ENCODE results near the gene ZNF804A.

The ZNF804A gene

DNA sequence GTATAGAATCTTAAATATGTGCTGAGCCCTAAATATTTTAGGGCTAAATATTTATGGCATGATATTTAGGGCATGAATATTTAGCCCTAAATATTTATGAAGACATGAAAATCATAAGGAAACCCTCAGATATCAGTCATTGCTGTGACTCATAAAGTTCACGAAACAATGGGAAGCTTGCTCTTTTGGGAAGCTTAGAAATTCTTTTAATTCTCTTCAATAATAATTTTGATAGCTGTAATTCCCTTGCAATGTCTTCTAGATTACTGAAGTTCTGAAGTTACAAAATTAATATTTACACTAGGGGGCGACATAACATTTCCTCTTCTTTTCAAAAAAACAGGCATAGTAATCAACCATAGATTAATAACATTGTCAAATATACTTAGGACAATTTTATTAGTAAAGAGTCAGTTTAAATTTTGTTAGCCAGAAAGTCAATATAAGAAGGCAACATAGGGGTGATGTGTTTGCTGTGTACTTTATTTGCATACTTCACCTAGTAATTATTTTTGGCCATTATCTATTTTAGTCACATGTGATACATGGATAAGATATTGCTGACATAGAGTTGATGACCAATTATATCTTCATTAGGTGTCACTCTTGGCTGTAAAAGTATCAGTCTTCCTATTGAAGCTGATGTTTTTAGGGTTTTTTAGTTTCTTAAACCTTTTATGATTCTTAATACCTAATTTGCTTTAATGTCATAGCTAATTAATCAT lies 13.2 kb downstream of the ZNF804A start:
- peak; percentile 49 for DNase-seq

GRCh38 chr2:184620367-184620766 lies 22.0 kb downstream of the ZNF804A start:
- peak; percentile 44 for DNase-seq

- no peak for DNase-seq
Observed at GRCh38 chr2:184624311-184624710, 26.0 kb downstream of the ZNF804A start.

- DNase-seq = peak; percentile 47
Observed at GRCh38 chr2:184628051-184628450, 29.7 kb downstream of the ZNF804A start.

GRCh38 chr2:184633726-184634125 lies 35.4 kb downstream of the ZNF804A start:
- no peak for DNase-seq

DNA sequence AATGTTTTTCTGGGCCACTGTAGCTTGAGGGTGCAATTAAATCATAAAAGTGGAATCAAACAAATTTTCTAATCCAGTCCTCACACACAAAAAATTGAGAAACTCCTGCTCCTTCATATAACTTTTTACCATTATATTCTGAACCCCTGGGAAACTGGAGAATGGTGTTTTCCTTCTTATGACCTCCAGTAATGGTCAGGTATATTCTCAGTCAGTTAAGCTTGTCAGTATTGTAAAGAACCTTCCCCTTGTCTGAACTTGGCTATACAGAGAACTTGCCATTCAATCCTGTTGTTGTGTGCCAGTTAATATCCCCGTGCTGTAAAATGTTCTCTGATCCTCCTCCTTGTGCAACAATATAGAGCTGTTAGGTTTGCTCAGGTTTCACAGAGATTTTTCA lies 39.5 kb downstream of the ZNF804A start:
- DNase-seq = no peak

DNA sequence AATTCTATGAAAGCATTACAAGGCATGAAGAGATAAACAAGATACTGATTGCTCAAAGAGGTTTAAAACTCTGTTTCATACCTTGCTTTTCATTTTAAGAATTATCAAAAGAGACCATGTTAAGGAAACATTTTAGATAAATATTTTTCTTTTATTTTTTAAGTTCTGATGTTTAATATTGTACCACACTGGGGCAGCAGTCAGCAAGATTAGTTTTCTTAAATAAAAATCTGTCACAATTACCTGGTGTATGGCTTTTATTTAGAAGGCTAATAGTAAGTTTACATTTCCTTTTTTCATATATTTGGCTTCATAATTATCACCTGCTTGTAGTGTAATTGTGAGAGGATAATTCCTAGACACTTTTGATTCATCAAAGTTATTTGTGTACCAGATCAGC lies 46.4 kb downstream of the ZNF804A start:
- no peak for DNase-seq

DNA sequence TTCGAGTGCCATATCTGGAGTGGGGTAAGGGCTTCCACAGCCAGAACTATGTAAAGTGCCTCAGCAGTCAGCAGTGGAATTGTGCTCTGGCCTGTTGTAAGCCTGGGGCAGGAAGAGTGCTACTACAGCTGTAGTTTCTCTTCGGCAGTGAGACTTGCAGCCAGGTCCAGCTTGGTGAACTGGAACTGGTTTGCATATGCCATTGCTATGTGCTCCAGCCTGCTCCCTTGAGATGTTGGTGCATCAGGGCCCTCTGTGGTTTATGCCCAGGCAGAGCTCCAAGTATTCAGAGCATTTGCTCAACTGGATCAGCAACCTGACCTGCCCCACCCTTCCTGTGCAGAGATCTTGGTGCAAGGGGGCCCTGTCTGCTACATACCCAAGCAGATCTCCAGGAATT lies 47.8 kb downstream of the ZNF804A start:
- DNase-seq = no peak

- DNase-seq = no peak
Observed at GRCh38 chr2:184646593-184646992, 48.3 kb downstream of the ZNF804A start.

DNA sequence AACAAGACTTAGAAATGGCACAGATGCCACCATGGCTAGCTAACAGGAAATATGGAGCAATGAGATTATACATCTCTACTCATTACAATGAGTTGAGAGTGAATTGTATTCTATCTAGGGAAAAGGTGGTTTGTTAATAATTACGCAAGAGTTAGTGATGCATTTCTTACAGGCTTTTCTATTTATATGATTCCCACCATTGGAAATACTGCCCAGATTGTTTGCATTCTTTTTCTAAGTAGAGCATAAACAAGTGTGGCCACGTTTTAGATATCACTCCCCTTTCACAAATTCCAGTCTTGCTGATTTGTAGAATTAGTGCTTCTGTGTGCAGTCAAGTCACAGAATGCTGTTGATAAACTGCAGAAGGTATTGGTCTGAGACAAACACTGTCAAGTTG lies 56.6 kb downstream of the ZNF804A start:
- DNase-seq = no peak

DNA sequence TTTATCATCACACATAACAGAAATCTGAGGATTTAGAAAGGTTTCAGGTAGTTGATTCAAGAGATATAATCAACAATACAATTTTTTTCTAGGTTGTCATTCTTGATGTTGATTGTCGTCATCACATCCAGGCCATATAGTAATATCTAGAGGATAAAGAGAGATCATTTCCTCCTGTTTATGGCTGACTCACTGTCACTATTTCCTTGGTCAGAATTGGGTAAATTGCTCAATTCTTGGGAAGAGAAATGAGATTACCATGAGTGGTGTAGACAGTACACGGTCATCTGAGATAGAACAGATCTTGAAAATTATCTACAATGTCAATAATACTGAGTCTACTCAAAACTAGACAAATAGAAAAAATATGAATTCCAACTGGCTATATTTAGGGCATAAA lies 78.8 kb downstream of the ZNF804A start:
- peak; percentile 59 for DNase-seq

DNA sequence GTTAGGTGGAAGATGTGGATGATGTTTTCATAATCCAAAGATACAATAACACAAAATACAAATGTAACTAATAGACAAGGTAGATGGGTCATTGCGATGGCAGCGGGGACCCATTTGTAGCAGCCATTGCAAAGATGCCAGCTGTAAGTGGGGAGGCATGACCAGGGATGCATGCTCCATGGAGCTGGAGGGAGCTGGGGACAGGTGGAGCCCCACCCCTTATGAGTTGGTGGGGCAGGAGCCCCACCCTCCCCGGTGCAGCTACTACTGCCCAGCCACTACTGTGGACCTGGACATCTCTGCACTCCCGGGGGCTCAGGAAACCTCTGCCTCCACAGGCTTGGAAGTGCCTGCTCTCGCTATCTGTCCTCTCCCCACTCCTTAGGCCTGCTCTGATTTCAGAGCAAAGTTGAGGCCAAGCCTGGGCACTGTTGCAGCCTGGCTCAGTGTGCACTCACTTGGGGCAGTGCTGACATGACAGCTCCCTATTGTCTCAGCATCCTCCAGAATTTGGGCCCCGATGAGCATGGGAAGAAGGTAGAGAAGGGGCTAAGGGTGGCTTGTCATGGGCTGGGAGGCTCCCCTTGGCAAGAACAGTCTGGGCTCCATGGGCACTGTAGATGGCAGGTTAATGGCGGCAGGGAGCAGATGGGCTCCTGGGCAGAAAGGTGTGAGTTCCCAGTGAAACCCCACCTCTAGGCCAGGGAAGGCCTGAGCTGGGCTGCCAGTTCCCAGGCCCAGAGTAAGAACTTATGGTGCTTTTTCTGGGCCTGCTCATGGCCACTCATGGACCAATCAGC lies 81.1 kb downstream of the ZNF804A start:
- no peak for DNase-seq

- no peak for DNase-seq
Observed at GRCh38 chr2:184680825-184681224, 82.5 kb downstream of the ZNF804A start.

GRCh38 chr2:184681642-184682321 lies 83.5 kb downstream of the ZNF804A start:
- DNase-seq = no peak

DNA sequence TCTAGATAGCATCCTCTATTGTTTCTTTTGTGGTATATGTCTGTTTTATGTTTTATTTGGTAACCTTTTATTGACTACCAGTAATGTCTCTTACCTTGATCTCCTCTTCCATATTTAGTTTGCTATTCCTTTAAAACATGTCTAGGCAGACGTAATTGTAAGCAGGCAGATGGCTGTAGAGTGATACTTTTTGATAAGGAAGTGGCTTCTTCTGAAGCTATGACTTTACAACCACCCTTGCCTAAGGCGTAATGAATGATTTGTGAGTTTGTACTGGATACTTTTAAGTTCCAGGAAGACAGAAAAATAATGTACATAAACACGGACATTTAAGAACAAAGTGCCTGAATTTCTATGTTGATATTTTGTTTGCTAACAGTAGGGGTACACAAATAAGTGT lies 85.6 kb downstream of the ZNF804A start:
- DNase-seq = no peak

DNA sequence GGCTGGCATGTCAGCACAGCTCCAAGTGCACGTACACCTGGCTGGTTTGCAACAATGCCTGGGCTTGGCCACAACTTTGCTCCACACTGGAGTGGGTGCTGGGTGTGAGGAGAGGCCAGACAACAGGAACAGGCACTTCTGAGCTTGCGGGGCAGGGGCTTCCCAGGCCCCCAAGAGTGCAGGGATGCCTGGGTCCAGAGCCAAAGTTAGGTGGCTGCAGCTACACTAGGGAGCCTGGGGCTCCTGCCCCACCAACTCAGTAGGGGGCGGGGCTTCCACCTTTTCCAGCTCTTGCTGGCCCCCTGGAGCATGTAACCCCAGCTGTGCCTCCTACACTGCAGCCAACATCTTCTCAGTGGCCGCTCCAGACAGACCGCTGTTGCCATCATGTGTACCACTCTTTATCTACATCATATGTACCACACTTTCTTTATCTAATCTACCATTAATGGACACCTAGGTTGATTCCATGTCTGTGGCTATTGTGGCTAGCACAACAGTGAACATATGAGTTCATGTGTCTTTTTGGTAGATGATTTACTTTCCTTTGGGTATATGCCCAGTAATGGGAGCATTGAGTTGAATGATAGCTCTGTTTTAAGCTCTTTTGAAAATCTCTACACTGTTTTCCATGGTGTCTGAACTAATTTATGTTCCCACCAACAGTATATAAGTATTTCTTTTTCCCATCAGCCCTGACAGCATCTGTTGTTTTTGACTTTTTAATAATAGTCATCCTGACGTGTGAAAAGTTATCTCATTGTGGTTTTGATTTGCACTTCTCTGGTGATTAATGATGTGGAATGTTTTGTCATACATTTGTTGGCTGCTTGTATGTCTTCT lies 87.9 kb downstream of the ZNF804A start:
- no peak for DNase-seq

DNA sequence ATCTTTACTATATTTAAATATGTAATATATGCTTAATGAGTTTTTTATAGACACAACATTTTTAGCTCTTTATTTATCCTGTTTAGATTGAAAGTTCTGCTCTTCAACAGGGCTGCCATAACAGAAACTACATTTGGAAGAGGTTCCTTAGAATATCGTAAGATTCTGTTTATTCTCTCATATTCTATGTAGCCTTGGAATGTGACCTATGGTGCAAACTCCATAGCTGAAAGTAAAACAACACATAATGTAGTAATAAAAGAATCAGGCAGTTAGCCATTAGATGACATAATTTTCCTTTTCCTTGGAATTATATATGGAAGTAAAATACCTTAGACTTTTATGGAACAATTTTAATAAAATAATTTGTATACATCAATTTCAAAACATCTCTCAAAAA lies 91.3 kb downstream of the ZNF804A start:
- DNase-seq = no peak

DNA sequence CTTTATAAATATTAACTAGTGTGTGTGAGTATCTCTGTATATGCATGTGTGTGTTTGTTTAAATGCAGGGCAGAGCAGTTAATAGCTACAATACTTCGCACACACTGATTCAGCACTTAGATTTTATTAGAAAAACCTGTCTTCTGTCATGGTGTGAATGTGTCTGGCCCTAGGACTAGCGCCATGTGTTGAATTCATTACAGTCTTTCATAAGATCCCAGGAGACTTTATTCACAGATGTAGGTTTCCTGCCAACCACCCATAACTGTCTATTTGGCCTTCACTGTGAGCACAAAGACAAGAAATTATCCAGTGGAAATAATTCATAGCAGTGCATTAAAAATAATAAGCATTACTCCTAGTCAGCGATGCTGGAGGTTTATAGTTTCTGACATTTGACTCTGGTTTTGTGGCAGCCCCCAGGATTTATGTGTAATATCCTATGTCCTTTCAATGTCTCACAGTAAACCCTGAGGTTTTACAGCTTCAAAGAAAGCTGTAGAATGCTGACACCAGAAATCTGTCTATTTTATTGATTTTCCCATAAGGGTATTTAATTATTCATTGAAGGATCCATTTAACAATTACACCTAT lies 93.9 kb downstream of the ZNF804A start:
- DNase-seq = no peak

DNA sequence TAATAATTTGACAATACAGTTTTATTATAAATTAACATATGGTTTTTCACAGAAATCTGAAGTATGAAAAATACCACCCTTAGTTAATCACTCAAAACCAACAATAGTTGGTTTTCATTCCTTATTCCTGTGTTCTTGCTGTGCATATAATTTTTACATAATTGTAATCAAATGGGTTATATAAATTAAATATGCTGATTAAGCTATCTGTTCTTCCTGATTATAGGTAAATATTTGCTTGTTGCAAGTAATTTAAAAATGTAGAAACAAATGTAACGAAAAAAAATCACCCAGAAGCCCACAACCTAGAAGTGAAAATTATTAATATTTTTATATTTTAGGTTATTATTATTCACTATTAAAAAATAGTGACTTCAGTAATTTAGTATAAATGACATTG lies 98.3 kb downstream of the ZNF804A start:
- DNase-seq = no peak

- DNase-seq = no peak
Observed at GRCh38 chr2:184698476-184698875, 100.1 kb downstream of the ZNF804A start.

DNA sequence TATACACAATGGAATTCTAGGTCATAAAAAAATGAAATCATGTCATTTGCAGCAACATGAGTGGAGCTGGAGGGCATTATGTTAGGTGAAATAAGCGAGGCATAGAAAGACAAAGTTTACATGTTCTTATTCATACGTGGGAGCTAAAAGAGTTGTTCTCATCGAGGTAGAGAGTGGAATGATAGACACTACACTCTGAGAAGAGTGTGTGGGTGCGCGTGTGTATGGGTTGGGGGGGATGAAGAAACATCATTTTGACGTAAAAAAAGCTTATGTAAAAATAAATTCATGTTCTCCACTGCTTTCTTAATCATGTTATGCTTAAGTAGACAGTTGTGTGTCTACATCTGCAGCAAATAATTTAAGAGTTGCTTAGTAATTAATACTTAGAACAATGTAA lies 123.6 kb downstream of the ZNF804A start:
- no peak for DNase-seq

DNA sequence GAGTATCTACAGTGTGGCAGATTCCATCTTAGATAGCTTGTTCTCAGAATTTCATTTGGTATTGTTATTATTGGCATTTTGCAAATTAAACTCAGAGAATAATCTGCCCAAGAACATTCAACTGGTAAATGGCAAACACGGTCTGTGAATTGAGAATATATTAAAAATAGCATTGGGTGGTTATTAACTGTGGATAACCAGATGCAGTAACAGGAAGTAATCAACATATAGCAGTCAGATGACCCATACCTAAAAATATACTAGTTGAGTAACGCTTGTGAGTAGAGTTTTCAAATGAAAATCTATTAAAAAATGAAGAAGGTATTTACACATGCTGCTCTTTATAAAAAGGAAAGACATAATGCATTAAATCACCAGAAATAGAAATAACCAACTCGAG lies 129.5 kb downstream of the ZNF804A start:
- no peak for DNase-seq

DNA sequence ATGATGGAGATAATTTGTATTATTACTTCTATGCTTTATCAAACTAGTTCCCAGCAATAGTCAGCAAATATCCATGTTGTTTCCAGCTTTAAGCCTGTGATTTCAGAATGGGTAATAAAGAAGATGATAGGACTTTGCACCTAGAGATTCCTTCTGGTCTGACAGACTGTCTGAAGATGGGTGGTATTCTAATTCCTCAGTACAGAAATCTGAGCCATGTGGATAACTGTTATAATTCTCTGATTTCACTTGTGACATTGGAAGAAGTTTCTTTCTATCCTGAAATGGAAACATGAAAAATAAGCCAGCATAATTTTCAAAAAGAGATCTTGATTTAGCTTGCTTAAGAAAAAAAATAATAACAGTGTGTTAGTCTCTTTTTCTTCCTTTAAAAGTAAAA lies 130.1 kb downstream of the ZNF804A start:
- DNase-seq = no peak

Measured in inflammatory macrophage treated with lipopolysaccharide for 4 hours (primary cell).